OCI-LY3 (cell line): ENCODE data around the gene SORBS1.

Experiments used
- CTCF ChIP-seq: fragments of 200-600, 300-600 bp; sonication (generic); IDR thresholded peaks from 2 replicates; pipeline ENCODE4 v1.5.1; 2014; ENCODE audit warnings: antibody characterized with exemption, low read length, low read depth
- EZH2phosphoT487 ChIP-seq: fragments of 200-600 bp; shearing (Covaris generic); IDR thresholded peaks from 2 replicates; pipeline ENCODE4 v1.6.1; 2018; ENCODE audit warnings: antibody characterized with exemption, mixed run types, low read depth

- no peak for TF ChIP-seq CTCF
- TF ChIP-seq EZH2phosphoT487: no peak
These were observed 8.2 kb upstream of the SORBS1 start for GRCh38 chr10:95569368-95569767.
